Peyer's patch (tissue), 4 donors: Measurements from ENCODE around the gene ATCAY. TPM values are rescaled to one million over a fixed set of nuclear protein-coding genes. Genes with fewer than 3 reads are reported as not detected.

Experiments used
- DNase-seq, 3 donors: peaks; one replicate each; pipeline ENCODE4 v3.0.0-alpha.2; 2017 to 2019
- H3K27ac ChIP-seq, 4 donors: fragments of 200-600 bp; sonication (generic); one replicate each; pipeline ENCODE4 v1.5.1; 2016 to 2019
- H3K27me3 ChIP-seq, 2 donors: fragments of 200-600 bp; sonication (generic); one replicate each; pipeline ENCODE4 v1.5.1; 2019
- H3K36me3 ChIP-seq, 3 donors: fragments of 200-600 bp; sonication (generic); one replicate each; pipeline ENCODE4 v1.5.1; 2016 to 2019
- H3K4me1 ChIP-seq, 4 donors: fragments of 200-600 bp; sonication (generic); one replicate each; pipeline ENCODE4 v1.5.1; 2016 to 2019
- H3K4me3 ChIP-seq, 4 donors: fragments of 200-600 bp; sonication (generic); 1 replicate in 3 of 4; 2 replicates in 1 of 4; pipeline ENCODE4 v1.5.1; 2016 to 2019; ENCODE audit warnings: mild to moderate bottlenecking in 1 of 4
- H3K9me3 ChIP-seq, 4 donors: fragments of 200-600 bp; sonication (generic); one replicate each; pipeline ENCODE4 v1.5.1; 2016 to 2019; ENCODE audit warnings: mild to moderate bottlenecking in 1 of 4
- POLR2A ChIP-seq, 2 donors: fragments of 450-650 bp; IDR thresholded peaks; one replicate each; pipeline ENCODE4 v1.5.1; 2017; ENCODE audit warnings: antibody characterized with exemption in 2 of 2, mild to moderate bottlenecking in 2 of 2, moderate library complexity in 2 of 2
- small RNA-seq, 2 donors: library from RNA; depleted of rRNA; stranded (forward); fragments of <200 nt; gene quantifications; one replicate each; pipeline ENCODE3, GENCODE V24; 2016
- total RNA-seq, 4 donors: library from RNA; depleted of rRNA; stranded (reverse); fragments of >200 nt; gene quantifications; one replicate each; pipeline ENCODE4 v1.1.0, GENCODE V29; 2016
- TF ChIP-seq, protein P1 (sequence below), 6 experiments: fragments of 450-650 bp in 4 of 6; fragments of 200-600 bp in 2 of 6; sonication (generic) in 1 of 6; IDR thresholded peaks; one replicate each; pipeline ENCODE4 v1.5.1; 2017 to 2019; ENCODE audit warnings: antibody characterized with exemption in 6 of 6, mild to moderate bottlenecking in 3 of 6, moderate library complexity in 1 of 6

ATCAY gene
- total RNA-seq, 4 donors from 2014 or later: 0.13 to 0.47 TPM; not detected in 2

DNA sequence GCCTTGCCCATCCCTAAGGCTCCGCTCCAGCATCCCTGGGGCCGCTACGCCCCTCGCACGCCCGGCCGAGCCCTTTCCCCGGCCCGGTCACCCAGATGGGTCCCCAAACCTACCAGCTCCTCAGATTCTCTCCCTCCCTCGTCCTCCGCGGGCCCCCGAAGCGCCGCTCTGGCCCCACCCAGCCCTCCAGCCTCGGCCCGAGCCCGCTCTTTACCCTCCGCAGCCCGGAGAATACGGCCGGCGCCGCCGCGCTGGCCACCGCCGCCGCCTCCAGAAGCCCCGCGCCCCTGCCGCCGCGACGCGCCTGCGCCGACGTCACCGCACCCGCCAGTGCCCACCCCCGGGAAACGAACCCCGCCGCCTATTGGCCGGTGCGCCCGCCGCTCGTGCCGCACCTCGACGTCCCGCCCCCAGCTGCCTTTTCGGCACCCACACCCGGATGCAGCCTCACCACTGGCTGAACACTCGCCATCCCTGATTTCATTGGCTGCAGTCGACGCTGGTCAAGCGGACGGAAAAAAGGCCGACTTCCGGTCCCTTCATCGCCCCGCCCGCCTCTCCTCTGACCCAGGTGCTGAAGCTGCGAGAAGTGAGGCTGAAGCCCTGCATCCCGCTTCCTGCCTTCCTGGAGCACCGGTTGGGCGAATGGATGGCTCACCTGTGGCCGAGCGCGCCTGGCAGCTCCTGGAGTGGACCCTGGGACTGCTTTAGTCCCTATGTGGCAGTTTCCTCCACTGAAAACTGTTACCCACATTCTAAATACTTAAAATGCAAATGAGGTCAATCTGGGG lies 90.5 kb downstream of the ATCAY start, which contains the start of gene DAPK3:
Gene DAPK3, minus strand, starts transcription at position 292 of the 791 bp plus-strand sequence. CDS start 1,364 bp downstream, outside the sequence.
- peaks cover 0 to 26% (median 0%) of the 10 kb centered on the region in 3 donors for H3K36me3 ChIP-seq
- peak within 1 kb of the TSS; percentile 83 to 98 (median 98) for H3K4me3 ChIP-seq
- peak; percentile 78 to 87 for TF ChIP-seq POLR2A (IDR thresholded peaks at IDR 0.05)
- TF ChIP-seq, protein P1, sequence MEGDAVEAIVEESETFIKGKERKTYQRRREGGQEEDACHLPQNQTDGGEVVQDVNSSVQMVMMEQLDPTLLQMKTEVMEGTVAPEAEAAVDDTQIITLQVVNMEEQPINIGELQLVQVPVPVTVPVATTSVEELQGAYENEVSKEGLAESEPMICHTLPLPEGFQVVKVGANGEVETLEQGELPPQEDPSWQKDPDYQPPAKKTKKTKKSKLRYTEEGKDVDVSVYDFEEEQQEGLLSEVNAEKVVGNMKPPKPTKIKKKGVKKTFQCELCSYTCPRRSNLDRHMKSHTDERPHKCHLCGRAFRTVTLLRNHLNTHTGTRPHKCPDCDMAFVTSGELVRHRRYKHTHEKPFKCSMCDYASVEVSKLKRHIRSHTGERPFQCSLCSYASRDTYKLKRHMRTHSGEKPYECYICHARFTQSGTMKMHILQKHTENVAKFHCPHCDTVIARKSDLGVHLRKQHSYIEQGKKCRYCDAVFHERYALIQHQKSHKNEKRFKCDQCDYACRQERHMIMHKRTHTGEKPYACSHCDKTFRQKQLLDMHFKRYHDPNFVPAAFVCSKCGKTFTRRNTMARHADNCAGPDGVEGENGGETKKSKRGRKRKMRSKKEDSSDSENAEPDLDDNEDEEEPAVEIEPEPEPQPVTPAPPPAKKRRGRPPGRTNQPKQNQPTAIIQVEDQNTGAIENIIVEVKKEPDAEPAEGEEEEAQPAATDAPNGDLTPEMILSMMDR (IDR thresholded peaks at IDR 0.05): peak in 5 of 6 experiments; percentile 7 to 38 (median 23)
- H3K4me1 ChIP-seq: peaks cover 0 to 45% (median 12%) of the 10 kb centered on the region in 4 donors
- DNase-seq: peak; percentile 95 to 99 (median 98)
- no peaks in the 10 kb centered on the region for H3K27me3 ChIP-seq
- H3K9me3 ChIP-seq: no peaks in the 10 kb centered on the region
- peak within 1 kb of the TSS; percentile 95 to 99 (median 96) for H3K27ac ChIP-seq

DNA sequence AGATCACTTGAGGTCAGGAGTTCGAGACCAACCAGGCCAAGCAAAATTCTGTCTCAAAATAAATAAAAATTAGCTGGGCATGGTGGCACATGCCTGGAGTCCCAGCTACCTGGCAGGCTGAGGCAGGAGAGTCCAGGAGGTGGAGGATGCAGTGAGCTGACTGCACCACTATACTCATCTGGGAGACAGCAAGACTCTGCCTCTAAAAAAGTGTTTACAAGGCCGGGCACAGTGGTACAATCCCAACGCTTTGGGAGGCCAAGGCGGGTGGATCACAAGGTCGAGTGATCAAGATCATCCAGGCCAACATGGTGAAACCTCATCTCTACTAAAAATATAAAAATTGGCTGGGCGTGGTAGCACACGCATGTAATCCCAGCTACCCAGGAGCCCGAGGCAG lies 94.7 kb downstream of the ATCAY start:
- peaks cover 0 to 7% (median 6%) of the 10 kb centered on the region in 4 donors for H3K4me1 ChIP-seq

DNA sequence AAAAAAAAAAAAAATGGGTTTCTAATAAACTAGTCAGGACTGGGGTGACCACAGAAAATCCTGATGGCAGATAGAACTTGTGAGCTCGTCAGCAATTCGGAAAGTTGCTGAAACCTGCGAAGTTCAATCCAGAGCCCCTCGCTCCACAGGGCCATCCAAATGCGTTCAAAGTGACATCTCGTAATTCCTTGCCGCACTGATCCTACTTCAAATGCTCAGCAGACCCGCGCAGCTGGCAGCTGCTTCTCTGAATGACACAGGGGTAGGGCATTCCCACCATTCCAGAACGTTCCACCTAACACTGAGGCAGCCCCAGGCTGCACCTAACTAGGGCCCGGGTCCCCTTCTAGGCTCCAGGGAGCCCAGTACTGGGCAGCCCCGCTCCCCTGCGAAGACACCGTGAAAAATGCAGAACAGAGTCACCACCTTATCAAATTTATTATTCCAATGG lies 95.2 kb downstream of the ATCAY start:
- Histone ChIP-seq H3K4me1 (peaks cover 0 to 7% (median 6%) of the 10 kb centered on the region in 4 donors), H3K27ac (no peak overlapping the region), H3K27me3 (no peaks in the 10 kb centered on the region), H3K36me3 (peaks cover 0 to 58% (median 1%) of the 10 kb centered on the region in 3 donors), H3K4me3 (no peak overlapping the region), H3K9me3 (no peaks in the 10 kb centered on the region)
- no peak for DNase-seq
- TF ChIP-seq POLR2A (IDR thresholded peaks at IDR 0.05): no peak
- TF ChIP-seq, protein P1 (IDR thresholded peaks at IDR 0.05): no peak

More for the DNA sequence above, 94.7 kb downstream of the ATCAY start:
- no peaks in the 10 kb centered on the region for H3K27me3 ChIP-seq
- no peak overlapping the region for H3K27ac ChIP-seq
- no peaks in the 10 kb centered on the region for H3K9me3 ChIP-seq
- H3K36me3 ChIP-seq: peaks cover 0 to 53% (median 0%) of the 10 kb centered on the region in 3 donors
- TF ChIP-seq, protein P1 (IDR thresholded peaks at IDR 0.05): no peak
- TF ChIP-seq POLR2A (IDR thresholded peaks at IDR 0.05): no peak
- H3K4me3 ChIP-seq: no peak overlapping the region
- no peak for DNase-seq

DNA sequence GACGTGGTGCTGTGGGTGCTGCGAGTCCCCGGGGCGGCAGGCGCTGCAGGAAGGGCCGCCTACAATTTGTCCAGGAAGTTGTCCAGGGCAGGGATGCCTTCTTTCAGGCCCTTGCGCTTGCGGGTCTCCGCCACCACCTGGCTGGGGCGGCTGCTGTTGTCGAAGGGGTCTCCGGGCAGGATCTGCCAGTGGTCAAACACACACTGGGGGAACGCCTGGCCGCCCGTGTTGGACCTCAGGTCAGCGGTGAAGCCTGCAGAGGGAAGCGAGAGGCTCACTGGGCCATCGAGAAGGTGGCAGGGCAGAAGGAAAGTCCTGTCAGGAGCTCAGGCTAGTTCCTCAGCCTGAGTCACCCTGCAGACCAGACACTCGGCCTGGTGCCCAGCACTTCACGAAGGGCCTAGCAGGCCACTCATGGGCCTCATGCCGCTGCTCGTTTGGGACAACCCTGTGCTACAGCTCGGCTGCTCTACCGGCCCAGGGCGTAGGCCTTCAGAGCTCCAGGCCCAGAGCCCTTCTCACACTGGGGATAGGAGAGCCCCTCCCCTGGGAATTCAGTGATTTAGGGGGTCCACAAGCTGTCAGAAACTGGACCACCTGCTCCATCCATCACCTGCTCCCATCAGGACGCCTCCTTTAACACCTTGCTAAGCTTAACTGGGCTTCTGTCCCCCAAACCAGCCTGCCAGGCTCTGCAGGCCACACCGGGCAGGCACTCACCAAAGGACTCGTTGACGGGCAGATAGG lies 96.2 kb downstream of the ATCAY start:
- no peak overlapping the region for H3K27ac ChIP-seq
- TF ChIP-seq POLR2A (IDR thresholded peaks at IDR 0.05): no peak
- TF ChIP-seq, protein P1 (IDR thresholded peaks at IDR 0.05): no peak
- no peaks in the 10 kb centered on the region for H3K9me3 ChIP-seq
- no peaks in the 10 kb centered on the region for H3K27me3 ChIP-seq
- no peak for DNase-seq
- no peak overlapping the region for H3K4me3 ChIP-seq
- H3K36me3 ChIP-seq: peaks cover 0 to 68% (median 9%) of the 10 kb centered on the region in 3 donors
- H3K4me1 ChIP-seq: peaks cover 0 to 2% (median under 1%) of the 10 kb centered on the region in 4 donors

Small RNA genes lying within 50 kb of the gene (small RNA-seq; reads per million reads assigned to genes)
- gene RN7SL202P: 0 reads per million in 2 donors

Other genes starting within 250 kb of the ATCAY start
- gene PIP5K1C, start 180.2 kb upstream of the ATCAY start, total RNA-seq: 10 to 100 TPM; 22.6 to 27.2 (median 26.1) TPM
- gene TJP3, start 172.3 kb upstream of the ATCAY start, total RNA-seq: 100 to 1,000 TPM in 3 of 4 donors, 10 to 100 TPM in 1; 93.3 to 364 (median 286) TPM
- gene APBA3, start 119.0 kb upstream of the ATCAY start, total RNA-seq: 10 to 100 TPM; 28.5 to 48.1 (median 41.8) TPM
- gene MRPL54, start 118.0 kb upstream of the ATCAY start, total RNA-seq: 10 to 100 TPM; 21.4 to 58.5 (median 47.2) TPM
- not detected for gene RAX2, start 108.5 kb upstream of the ATCAY start, total RNA-seq
- 10 to 100 TPM in 1 of 4 donors, 1 to 10 TPM in 3; 2.5 to 13.1 (median 5.6) TPM for gene MATK, start 94.3 kb upstream of the ATCAY start, total RNA-seq
- gene ZFR2, start 11.6 kb upstream of the ATCAY start, total RNA-seq: not detected
- gene NMRK2, start 52.4 kb downstream of the ATCAY start, total RNA-seq: not detected
- 100 to 1,000 TPM in 1 of 4 donors, 10 to 100 TPM in 3; 61.3 to 106 (median 88.1) TPM for gene DAPK3, start 90.4 kb downstream of the ATCAY start, total RNA-seq
- gene EEF2, start 104.8 kb downstream of the ATCAY start, total RNA-seq: 1,000 to 10,000 TPM in 3 of 4 donors, 100 to 1,000 TPM in 1; 914 to 1,425 (median 1,203) TPM
- gene PIAS4, start 127.1 kb downstream of the ATCAY start, total RNA-seq: 10 to 100 TPM; 15.9 to 47.9 (median 24.2) TPM
- gene ZBTB7A, start 186.2 kb downstream of the ATCAY start, total RNA-seq: 100 to 1,000 TPM in 2 of 4 donors, 10 to 100 TPM in 2; 74.3 to 149 (median 96.1) TPM
- gene MAP2K2, start 243.4 kb downstream of the ATCAY start, total RNA-seq: 100 to 1,000 TPM; 168 to 283 (median 220) TPM